CD14-positive monocyte (primary cell): ENCODE results near the gene RNASE7. TPM values are rescaled to one million over a fixed set of nuclear protein-coding genes. Genes with fewer than 3 reads are reported as not detected.

Source experiments
- DNase-seq, 3 donors: peaks; one replicate each; pipeline ENCODE4 v3.0.0-alpha.2; 2011 to 2022
- H2AFZ ChIP-seq: 2 replicates; pipeline ENCODE4 v1.6.0; 2012; ENCODE audit warnings: mild to moderate bottlenecking, low read depth, low read length, inconsistent platforms; ENCODE audit not compliant: insufficient read depth, poor library complexity, severe bottlenecking
- H3K27ac ChIP-seq, 2 donors: 1 replicate in 1 of 2; 2 replicates in 1 of 2; pipeline ENCODE4 v1.5.1; 2012 to 2013; ENCODE audit warnings: low read length in 2 of 2, control low read depth in 1 of 2, inconsistent platforms in 1 of 2, low read depth in 1 of 2, mild to moderate bottlenecking in 1 of 2
- H3K27me3 ChIP-seq, 2 donors: one replicate each; pipeline versions ENCODE4 v1.6.0 to v1.6.1; 2011 to 2013; ENCODE audit warnings: low read length in 2 of 2; ENCODE audit not compliant: control insufficient read depth in 2 of 2, insufficient read depth in 2 of 2
- H3K36me3 ChIP-seq, 2 donors: replicated peaks in 1 of 2; 1 replicate in 1 of 2; 2 replicates in 1 of 2; pipeline versions ENCODE4 v1.5.1 to v1.6.1; 2012 to 2013; ENCODE audit warnings: low read length in 2 of 2, control low read depth in 1 of 2, inconsistent platforms in 1 of 2, mild to moderate bottlenecking in 1 of 2; ENCODE audit not compliant: insufficient read depth in 2 of 2, control insufficient read depth in 1 of 2
- H3K4me1 ChIP-seq, 2 donors: 1 replicate in 1 of 2; 2 replicates in 1 of 2; pipeline versions ENCODE4 v1.5.1 to v1.6.1; 2012 to 2013; ENCODE audit warnings: low read length in 2 of 2, control low read depth in 1 of 2, inconsistent platforms in 1 of 2, mild to moderate bottlenecking in 1 of 2, moderate library complexity in 1 of 2; ENCODE audit not compliant: insufficient read depth in 2 of 2, control insufficient read depth in 1 of 2
- H3K4me2 ChIP-seq: replicated peaks from 2 replicates; pipeline ENCODE3; 2012; ENCODE audit warnings: low read length, moderate library complexity, mild to moderate bottlenecking; ENCODE audit not compliant: poor library complexity, severe bottlenecking; ENCODE audit errors: extremely low read depth
- H3K4me3 ChIP-seq, 3 experiments: fragments of 200-600 bp in 1 of 3; sonication (generic) in 1 of 3; replicated peaks in 1 of 3; 1 replicate in 2 of 3; 2 replicates in 1 of 3; pipeline ENCODE4 v1.5.1; 2011 to 2013; ENCODE audit warnings: low read length in 3 of 3, mild to moderate bottlenecking in 3 of 3, control low read depth in 2 of 3, low read depth in 2 of 3, inconsistent platforms in 1 of 3, moderate library complexity in 1 of 3
- H3K79me2 ChIP-seq: 2 replicates; pipeline ENCODE4 v1.6.0; 2012; ENCODE audit warnings: mild to moderate bottlenecking, control low read depth, inconsistent platforms, low read length, moderate library complexity; ENCODE audit not compliant: insufficient read depth
- H3K9ac ChIP-seq: 2 replicates; pipeline ENCODE4 v1.6.0; 2017; ENCODE audit warnings: low read length, mild to moderate bottlenecking; ENCODE audit not compliant: insufficient read depth, poor library complexity, severe bottlenecking
- H3K9me3 ChIP-seq, 2 donors: replicated peaks in 1 of 2; 1 replicate in 1 of 2; 2 replicates in 1 of 2; pipeline versions ENCODE4 v1.5.1 to v1.6.1; 2012 to 2013; ENCODE audit warnings: low read length in 2 of 2, control low read depth in 1 of 2; ENCODE audit not compliant: control insufficient read depth in 1 of 2, insufficient read depth in 1 of 2
- H4K20me1 ChIP-seq: 2 replicates; pipeline ENCODE4 v1.6.0; 2012; ENCODE audit warnings: mild to moderate bottlenecking, low read length, control low read depth, moderate library complexity; ENCODE audit not compliant: insufficient read depth
- H3K27ac Mint-ChIP-seq, 7 donors: one replicate each; pipeline ENCODE4 v1.8.0; 2020; ENCODE audit warnings: mild to moderate bottlenecking in 7 of 7, mixed read lengths in 7 of 7, moderate library complexity in 6 of 7, inconsistent platforms in 2 of 7
- H3K27me3 Mint-ChIP-seq, 3 donors: one replicate each; pipeline ENCODE4 v1.8.0; 2021 to 2022; ENCODE audit warnings: low read depth in 3 of 3, mild to moderate bottlenecking in 3 of 3, mixed read lengths in 3 of 3, moderate library complexity in 3 of 3, inconsistent platforms in 1 of 3
- H3K36me3 Mint-ChIP-seq, 2 donors: one replicate each; pipeline ENCODE4 v1.8.0; 2020; ENCODE audit warnings: mixed read lengths in 2 of 2, inconsistent platforms in 1 of 2, mild to moderate bottlenecking in 1 of 2
- H3K4me1 Mint-ChIP-seq: one replicate; pipeline ENCODE4 v1.8.0; 2020; ENCODE audit warnings: mild to moderate bottlenecking, mixed read lengths
- H3K4me3 Mint-ChIP-seq, 2 donors: one replicate each; pipeline ENCODE4 v1.8.0; 2020; ENCODE audit warnings: mild to moderate bottlenecking in 2 of 2, mixed read lengths in 2 of 2, moderate library complexity in 1 of 2
- H3K9me3 Mint-ChIP-seq, 7 donors: one replicate each; pipeline ENCODE4 v1.8.0; 2020 to 2022; ENCODE audit warnings: mixed read lengths in 7 of 7, mild to moderate bottlenecking in 6 of 7, moderate library complexity in 6 of 7, inconsistent platforms in 2 of 7
- WGBS: methylation state at CpG from one replicate; pipeline ENCODE4 v1.1.5; 2013; ENCODE audit warnings: missing lambda C conversion rate; ENCODE audit not compliant: insufficient coverage; 5-methylcytosine and 5-hydroxymethylcytosine counted together
- intact Hi-C, 2 donors: fragments of 100-400 bp; cut with micrococcal nuclease; formaldehyde crosslinking; loops; one replicate each; pipeline versions ENCODE4 v1.15.0 to v1.15.1; 2023
- polyA plus RNA-seq, 3 donors: library from polyadenylated mRNA; depleted of rRNA in 1 of 3; unstranded in 2 of 3; stranded (reverse) in 1 of 3; fragments of 300-500 nt in 2 of 3; fragments of >200 nt in 1 of 3; fragmentation: Illumina TruSeq in 2 of 3; gene quantifications; 1 replicate in 2 of 3; 2 replicates in 1 of 3; pipeline ENCODE4 v1.2.3, GENCODE V29; 2012 to 2021
- TF ChIP-seq, protein P1 (sequence below): fragments of 200-600 bp; IDR thresholded peaks from one replicate; pipeline ENCODE4 v1.8.0; 2022; ENCODE audit warnings: antibody characterized with exemption, mild to moderate bottlenecking

Gene RNASE7
- polyA plus RNA-seq, 3 donors = not detected

DNA sequence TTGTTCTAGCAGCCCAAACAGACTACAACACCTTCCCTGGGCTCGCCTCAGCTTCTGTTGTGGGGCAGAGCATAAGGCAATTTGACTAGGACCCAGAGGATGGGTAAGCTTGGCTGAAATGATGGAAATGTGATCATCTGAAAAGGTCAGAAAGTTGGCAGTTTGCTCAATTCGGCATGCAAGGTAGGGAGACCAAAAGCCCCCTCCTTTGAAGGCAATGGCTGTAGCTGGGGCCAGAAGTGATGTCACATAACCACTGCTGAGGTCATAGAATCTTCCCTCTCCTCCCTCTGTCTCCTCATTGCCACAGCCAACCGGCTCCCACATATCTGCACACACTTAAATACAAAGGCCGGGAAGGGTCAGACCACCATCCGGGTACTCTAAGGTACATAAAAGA is 12.2 kb upstream of the RNASE7 start, which contains the start of gene TPPP2:
Gene TPPP2 (plus strand): TSS at position 301 of the 400 bp plus-strand sequence. CDS start 365 bp downstream, outside the sequence.
- WGBS = 86% methylated on average over 1 of the region's 5 CpGs
- H3K4me3 Mint-ChIP-seq = no peak within 1 kb of the TSS
- H3K27ac Mint-ChIP-seq = no peak within 1 kb of the TSS

DNA sequence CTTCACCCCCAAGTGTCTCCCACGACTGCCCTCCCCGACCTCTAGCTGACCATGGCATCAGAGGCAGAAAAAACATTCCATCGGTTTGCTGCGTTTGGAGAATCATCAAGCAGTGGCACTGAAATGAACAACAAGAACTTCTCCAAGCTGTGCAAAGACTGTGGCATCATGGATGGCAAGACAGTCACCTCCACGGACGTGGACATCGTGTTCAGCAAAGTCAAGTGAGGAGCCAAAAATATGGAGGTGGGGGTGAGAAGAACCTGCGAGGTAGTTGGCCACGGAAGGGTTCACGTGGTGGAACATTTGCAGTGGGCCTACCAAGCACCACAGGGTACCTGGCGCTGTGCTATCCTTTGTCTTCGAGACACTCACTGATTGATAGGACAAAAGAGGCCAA is 11.6 kb upstream of the RNASE7 start:
- intact Hi-C loops = no loop called here

More for the DNA sequence above, 12.2 kb upstream of the RNASE7 start, which contains the start of gene TPPP2:
- Mint-ChIP-seq H3K4me1 (peaks cover 22% of the 10 kb centered on the region), H3K9me3 (peaks cover 0 to 2% (median 0%) of the 10 kb centered on the region in 7 donors), H3K27me3 (peaks cover 25 to 30% (median 27%) of the 10 kb centered on the region in 3 donors), H3K36me3 (no peaks in the 10 kb centered on the region)
- Histone ChIP-seq H3K27me3 (peaks cover 8 to 23% of the 10 kb centered on the region in 2 donors), H3K79me2 (no peaks in the 10 kb centered on the region), H3K4me3 (no peak within 1 kb of the TSS), H3K36me3 (no peaks in the 10 kb centered on the region), H3K9ac (no peak within 1 kb of the TSS), H4K20me1 (no peaks in the 10 kb centered on the region), H2AFZ (no peak within 1 kb of the TSS), H3K9me3 (no peaks in the 10 kb centered on the region), H3K4me2 (no peak within 1 kb of the TSS), H3K4me1 (peaks cover 8 to 25% of the 10 kb centered on the region in 2 donors), H3K27ac (no peak within 1 kb of the TSS)
- no peak for DNase-seq
- intact Hi-C loops = no loop called here
- TF ChIP-seq, protein P1, sequence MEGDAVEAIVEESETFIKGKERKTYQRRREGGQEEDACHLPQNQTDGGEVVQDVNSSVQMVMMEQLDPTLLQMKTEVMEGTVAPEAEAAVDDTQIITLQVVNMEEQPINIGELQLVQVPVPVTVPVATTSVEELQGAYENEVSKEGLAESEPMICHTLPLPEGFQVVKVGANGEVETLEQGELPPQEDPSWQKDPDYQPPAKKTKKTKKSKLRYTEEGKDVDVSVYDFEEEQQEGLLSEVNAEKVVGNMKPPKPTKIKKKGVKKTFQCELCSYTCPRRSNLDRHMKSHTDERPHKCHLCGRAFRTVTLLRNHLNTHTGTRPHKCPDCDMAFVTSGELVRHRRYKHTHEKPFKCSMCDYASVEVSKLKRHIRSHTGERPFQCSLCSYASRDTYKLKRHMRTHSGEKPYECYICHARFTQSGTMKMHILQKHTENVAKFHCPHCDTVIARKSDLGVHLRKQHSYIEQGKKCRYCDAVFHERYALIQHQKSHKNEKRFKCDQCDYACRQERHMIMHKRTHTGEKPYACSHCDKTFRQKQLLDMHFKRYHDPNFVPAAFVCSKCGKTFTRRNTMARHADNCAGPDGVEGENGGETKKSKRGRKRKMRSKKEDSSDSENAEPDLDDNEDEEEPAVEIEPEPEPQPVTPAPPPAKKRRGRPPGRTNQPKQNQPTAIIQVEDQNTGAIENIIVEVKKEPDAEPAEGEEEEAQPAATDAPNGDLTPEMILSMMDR = no peak

More for the DNA sequence above, 11.6 kb upstream of the RNASE7 start:
- H3K27ac Mint-ChIP-seq = no peak overlapping the region
- H3K27ac ChIP-seq = no peak overlapping the region
- no peak for DNase-seq
- H3K4me3 Mint-ChIP-seq = no peak overlapping the region
- no peaks in the 10 kb centered on the region for H4K20me1 ChIP-seq
- 81% methylated on average over 7 of the region's 12 CpGs for WGBS
- H3K79me2 ChIP-seq = no peaks in the 10 kb centered on the region
- H3K27me3 ChIP-seq = peaks cover 5 to 17% of the 10 kb centered on the region in 2 donors
- peaks cover 0 to 2% (median 0%) of the 10 kb centered on the region in 7 donors for H3K9me3 Mint-ChIP-seq
- H3K36me3 Mint-ChIP-seq = no peaks in the 10 kb centered on the region
- H3K9me3 ChIP-seq = no peaks in the 10 kb centered on the region
- H3K4me3 ChIP-seq = no peak overlapping the region
- H2AFZ ChIP-seq = no peak overlapping the region
- TF ChIP-seq, protein P1 = no peak
- H3K9ac ChIP-seq = no peak overlapping the region
- peaks cover 17% of the 10 kb centered on the region for H3K4me1 Mint-ChIP-seq
- H3K27me3 Mint-ChIP-seq = peaks cover 20 to 24% (median 21%) of the 10 kb centered on the region in 3 donors
- H3K4me2 ChIP-seq = no peak overlapping the region
- no peaks in the 10 kb centered on the region for H3K36me3 ChIP-seq
- peaks cover 2 to 19% of the 10 kb centered on the region in 2 donors for H3K4me1 ChIP-seq
